HG03280 (cell line): Measurements from ENCODE around the gene KCNQ1.

Experiments
- ATAC-seq: cut with Tn5 transposase; IDR thresholded peaks from one replicate; pipeline ENCODE4 v1.9.1; 2021; ENCODE audit warnings: mild to moderate bottlenecking, moderate library complexity; ENCODE audit not compliant: unreplicated experiment

The KCNQ1 gene

DNA sequence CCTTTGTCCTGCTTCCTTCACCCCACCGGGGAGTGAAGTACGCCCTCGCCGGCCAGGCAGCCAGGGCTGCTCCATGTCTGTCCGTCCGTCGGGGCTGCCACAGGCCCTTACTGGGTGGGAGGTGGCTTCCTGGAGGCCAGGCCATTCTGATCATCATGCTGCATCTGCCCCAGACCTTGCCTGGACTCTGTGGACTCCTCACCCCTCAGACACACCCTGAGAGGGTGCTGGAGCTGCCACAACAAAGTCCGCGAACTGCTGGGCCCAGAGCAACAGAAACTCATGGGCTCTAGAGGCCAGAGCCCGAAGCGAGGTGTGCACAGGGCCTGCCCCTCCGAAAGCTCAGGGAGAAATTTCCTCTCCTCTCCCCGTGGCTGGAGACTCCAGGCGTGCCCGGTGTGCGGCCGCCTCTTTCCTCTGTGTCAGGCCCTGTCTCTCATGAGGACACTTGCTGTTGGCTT is 130.8 kb downstream of the KCNQ1 start:
- no peak for ATAC-seq

DNA sequence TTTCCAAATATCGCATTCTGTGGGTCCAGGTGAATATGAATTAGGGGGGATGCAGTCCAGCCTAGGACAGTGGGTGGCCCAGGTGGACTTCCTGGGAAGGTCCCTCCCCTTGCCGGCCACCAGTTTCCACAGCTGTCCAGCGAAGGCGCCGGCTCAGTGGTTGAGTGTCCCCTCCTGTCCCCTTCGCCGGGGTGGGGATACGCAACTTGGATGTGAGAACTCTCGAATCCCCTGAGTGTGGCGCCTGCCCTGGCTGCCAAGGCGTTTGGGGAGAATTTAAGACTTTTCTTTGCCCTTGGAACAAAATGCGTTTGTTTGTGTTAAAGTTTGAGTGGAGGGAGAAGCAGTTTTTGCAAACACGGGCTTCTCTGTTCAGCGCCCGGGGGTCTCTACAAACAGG is 131.3 kb downstream of the KCNQ1 start:
- no peak for ATAC-seq

DNA sequence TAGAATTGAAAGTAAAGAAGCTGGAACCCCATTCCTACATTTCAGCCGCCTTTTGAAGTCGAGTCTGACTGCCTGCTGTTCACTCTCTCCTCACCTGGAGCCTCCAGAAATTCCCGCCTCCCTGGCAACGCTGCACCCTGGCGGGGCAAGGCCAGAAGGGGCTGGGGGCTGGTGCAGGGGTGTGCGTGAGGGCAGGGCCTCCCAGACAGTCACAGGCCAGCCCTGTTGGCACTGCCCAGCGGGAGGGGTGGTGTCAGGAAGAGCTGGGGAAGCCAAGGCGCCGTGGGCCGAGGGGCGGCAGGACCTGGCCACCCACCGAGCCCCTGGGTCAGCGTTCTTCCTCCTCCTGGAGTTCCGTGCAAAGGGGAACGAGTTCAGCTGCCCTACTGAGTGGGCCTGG is 131.7 kb downstream of the KCNQ1 start:
- no peak for ATAC-seq

DNA sequence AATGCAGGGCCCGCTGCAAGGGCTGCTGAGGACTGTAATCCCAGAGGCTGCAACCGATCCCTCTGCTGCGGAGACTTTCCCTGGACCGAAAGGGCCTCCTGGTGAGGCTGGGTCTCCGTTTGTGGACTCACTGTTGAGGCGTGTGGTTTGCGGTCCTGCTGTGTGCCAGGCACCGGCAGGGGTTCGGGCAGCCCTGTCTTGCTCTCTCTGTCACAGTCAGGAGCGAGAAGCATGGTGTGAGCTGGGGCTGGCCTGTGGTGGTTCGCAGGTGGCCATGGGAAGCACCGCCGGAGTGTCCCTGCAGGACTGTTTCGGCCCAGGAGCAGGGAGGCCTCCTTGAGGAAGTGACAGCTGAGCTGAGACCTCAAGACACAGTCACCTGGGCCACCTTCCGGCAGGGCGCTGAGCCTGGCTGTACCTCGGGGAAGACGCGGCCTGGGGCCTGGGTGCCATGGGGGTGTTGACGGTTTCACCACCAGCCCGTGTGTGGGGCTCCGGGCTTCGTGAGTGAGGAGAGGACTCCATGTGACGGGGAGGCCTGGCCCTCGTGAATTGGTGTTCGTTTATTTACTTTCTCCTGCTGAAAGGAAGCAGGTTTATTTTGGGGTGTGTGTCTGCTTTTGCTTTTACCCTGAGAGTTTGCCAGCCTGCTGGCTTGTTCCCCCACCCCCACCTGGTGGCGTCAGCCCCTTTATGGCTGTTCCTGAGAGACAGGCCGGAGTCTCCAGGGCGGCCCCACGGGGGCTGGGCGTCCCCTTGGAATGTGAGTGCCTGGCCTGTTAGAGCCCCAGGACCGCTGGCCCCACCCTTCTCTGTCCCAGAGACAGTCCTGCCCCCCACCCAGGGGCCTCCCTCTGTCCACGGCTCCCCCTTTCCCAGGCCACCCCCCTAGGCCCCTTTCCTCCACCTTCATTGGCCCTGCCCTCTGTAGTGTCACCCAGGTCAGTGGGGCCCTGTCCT is 132.5 kb downstream of the KCNQ1 start:
- ATAC-seq = no peak

DNA sequence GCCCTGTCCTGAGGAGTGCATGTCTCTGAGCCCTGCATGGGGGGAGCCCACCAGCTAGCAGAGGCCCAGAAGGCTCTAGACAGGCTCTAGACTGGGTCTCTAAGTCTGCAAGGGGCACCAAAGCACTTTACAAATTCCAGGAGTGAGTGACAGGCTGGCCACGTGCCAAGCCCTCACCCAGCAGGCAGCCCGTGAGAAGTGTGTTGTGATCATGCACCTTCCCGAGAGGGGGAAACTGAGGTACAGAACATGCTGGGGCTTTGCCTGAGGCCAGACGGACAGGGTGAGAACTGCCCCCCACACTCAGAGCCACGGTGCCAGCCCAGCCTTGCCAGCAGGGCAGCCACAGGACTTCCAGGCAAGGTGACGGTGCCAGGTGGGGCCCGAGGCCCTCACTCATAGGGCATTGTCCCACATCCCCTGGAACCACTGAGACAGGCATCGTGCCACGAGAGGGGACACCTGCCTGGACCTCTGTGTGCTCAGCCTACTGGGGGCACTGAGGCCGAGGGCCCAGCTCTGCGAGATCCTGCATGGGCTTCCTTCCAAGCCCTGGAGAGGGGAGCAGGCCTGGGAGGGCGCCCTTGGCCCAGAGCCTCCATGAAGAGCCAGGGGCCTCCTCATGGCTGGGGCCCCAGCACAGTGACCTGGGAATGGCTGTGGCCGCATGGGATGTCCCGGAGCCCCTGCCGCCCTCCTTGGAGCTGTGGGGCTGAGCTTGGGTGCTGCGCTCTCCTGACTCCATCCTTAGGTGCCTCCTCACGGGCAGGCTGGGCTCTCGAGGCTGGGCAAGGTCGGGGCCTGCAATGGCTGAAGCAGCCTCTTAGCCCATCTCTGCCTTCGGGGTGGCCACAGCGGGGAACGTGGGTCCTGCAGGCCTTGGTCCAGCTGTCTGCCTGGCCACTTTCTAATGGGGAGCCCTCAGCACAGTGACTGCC is 133.5 kb downstream of the KCNQ1 start:
- no peak for ATAC-seq

DNA sequence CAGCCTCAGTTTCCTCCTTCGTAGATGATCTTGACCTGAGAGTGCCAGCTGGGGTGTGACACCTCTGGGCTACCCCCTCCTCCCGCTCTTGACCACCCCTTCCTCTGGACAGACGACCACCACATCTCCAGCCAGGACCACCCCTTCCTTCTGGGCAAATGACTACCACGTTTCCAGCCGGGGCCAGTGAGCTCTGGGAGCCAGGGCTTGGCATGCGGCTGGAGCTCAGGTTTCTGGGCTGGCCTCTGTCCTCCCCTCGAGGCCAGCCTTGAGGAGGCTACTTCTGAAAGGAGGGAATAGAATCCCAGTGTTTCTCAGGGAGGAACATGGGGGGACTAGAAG is 134.1 kb downstream of the KCNQ1 start:
- ATAC-seq = no peak

DNA sequence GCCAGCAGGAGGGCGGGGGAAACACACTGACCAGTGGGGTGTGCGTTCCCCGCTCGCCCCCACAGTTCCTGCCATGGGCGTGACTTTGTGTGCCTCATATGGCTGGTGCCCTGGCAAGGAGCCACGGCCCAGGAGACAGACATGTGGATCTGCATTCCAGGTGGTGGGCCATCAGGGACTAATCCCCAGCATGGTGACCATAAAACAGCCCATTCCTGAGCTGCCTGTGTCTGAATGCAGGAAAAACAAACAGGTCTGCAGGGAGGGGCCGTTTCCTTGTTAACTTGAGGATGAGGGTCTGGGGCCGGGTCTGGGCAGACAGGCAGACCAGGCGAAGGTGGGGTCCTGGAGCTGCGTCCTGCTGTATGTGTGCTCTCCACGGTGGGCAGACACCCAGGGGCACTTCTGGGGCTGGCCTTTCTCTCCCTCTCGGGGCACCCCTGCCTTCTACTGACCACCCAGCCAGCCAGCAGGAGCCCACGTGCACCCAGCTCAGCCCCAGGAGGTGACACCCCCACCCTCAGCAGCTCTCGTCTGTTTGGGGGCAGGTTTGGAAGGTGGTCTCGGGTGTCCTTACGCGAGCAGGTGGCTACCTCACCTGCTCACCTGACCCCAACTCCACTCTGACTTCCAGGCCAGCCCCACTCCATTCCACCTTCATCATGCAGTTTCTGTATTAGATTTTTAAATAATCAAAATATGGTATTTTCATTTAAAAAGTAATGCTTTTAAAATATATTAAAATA is 134.7 kb downstream of the KCNQ1 start:
- no peak for ATAC-seq

DNA sequence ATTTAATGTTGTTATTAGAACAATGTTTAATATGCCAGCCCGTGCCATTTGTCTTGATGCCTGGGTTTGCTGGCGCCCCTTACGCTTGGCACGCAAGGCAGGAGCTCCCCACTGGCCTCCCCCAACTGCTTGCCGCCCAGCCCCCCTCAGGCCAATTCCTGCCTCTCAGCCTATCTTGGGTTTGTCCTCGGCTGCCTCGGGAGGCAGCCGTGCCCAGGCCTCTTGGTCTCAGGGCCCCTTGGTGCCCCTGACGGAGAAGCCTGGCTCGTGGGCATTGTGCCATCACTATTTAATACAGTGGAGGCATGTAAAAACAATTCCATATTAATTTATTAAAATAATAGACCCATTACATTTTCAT is 135.2 kb downstream of the KCNQ1 start:
- ATAC-seq = no peak

DNA sequence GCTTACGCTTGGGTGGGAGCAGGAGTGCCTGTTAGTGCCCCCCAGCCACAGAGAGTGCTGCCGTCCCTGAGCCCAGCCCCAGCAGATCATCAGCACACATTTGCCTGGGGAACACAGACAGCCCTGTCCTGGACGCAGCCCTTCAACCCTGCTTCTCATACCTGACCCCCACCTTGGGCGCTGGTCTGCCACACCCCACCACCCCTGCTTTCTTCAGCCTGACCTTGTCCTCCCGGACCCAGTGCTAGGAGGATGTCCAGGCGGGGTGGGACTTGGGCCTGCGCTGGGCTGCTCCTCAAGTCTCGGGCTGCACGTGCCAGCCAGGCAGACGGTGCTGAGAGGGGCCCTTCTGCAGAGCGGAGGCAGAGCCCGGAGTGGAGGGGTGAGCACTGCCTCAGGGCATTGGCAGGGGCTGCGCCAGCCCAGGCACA is 135.8 kb downstream of the KCNQ1 start:
- no peak for ATAC-seq

DNA sequence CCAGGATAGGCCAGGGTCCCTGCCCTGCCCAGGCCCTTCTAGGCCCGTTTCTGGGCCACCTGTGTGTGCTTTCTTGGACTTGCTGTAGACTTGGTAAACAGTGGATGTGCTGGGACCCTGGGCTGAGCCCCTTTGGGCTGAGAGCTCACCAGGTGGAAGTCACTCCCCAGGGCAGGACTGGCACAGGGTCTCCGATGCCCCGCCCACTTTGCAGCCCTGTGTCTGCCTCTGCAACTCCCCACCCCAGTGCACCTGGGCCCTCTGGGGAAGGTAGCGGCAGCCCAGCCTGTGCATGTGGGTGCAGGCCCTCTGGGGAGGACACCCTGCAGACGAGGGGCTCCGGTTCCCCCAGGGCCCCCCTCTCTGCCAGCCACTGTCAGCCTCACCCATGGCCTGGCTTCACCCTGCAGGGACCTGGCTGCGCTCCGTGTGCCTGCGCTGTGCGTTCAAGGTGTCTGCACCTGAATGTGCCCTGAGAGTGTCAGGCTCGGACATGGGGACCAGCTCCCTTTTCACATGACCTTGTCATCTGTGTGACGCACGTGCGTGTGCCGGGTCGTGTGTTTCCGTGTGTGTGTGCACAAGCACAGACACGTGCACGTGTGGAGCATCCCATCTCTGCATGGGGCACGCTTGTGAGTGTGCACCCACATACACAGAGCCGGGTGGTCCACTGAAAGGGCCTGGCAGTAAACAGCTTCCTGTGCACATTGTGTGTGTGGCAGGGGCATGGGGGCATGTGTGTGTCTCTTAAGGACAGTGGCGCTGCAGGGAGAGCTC is 136.5 kb downstream of the KCNQ1 start:
- ATAC-seq = no peak

DNA sequence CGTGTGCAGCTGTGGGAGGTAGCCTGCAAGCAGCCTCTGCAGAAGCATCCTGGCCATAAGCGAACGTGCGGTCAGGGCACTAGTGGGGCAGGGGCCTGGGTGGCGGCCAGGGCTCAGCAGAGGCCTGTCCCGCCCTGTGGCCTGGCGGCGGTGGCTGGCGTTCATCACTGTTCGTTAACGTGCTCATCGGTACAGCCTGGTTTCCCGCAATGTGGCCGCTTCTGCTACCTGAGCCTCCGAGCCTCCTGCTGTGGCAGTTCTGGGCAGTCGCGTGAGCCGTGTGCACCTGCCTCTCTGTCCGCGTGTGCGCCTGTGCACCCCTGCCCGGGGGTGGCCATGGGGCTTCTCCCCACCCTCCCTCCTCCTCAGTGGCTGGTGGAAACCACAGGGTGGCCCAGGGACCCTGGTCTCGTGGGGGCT is 137.1 kb downstream of the KCNQ1 start:
- ATAC-seq = no peak

DNA sequence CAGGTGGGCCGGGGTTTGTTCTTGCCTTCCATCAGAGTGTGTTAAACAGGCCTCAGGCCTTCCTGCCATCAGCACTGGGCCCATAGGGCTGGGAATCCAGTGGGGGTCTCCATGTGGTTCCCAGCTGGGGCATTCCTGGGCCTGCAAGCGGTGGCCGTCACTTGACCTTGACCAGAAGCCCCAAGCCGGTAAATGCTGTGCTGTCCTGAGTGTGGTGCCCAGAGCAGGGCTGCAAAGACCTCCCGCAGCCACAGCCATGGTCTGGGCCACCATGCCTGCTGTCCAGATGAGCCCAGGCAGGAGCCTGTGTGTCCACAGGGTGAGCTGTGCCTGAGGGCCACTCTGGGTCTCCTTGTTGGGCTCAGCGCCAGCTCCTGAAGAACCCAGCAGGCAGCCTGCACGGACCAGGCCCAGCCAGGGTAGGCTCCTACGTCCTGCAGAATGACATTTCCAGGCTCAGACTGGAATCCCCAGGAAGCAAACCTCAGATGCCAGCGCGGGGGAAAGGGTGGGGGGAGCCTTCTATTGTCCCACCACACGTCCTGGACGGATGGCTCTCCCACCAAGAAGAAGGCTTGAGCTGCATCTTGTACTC is 137.6 kb downstream of the KCNQ1 start:
- no peak for ATAC-seq

DNA sequence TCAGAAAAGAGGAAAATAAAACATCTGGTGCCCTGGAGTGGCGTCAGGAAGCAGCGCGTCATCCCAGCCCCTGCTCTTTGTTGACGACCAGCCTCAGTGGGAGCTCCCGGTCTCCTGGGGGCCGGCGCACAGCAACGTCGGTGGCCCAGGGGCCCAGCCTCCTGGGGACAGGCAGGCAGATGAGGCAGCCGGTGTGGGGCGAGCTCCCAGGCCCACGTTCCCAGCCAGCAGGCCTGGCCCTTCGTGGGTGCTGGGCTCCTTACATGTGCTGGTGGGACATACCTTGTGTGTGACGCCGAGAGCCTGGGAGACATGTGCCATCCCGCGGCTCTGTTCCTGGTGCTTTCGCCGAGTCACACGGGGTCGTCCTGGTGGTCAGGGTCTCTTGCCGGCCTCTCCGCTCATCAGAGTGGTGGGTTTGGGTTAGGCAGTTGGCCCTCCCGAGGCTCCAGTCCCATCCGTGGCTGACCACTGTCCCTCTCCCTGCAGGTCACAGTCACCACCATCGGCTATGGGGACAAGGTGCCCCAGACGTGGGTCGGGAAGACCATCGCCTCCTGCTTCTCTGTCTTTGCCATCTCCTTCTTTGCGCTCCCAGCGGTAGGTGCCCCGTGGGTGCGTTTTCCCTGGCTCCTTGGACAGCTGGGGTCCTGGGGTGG is 138.3 kb downstream of the KCNQ1 start:
- no peak for ATAC-seq

DNA sequence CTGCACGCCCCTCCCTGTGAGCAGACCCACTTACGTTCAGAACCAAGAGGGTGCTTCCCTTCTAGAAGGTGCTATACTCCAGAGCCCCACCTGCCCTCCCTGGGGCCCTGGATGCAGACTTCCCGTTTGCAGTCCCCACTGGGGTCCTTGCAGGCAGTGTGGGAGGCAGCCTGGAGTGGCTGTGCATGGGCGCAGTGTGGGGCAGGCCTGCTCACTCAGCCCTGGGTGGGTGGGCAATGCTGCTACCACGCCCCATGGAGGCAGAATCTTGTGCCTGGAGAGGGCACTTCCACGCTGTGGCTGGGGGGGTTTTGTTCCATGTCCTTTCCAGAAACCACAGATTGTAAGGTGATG is 138.8 kb downstream of the KCNQ1 start:
- no peak for ATAC-seq

DNA sequence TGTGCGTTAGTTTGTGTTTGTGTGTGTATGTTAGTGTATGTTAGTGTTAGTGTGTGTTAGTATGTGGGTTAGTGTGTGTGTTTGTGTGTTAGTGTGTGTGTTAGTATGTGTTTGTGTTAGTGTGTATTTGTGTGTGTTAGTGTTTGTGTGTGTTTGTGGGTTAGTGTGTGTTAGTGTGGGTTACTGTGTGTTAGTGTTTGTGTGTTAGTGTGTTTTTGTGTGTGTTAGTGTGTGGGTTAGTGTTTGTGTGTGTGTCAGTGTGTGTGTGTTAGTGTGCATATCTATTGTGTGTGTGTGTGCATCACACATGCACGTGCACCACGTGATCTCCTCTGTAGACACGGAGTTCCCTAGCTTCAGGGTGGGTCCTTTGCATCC is 139.6 kb downstream of the KCNQ1 start:
- ATAC-seq = no peak

DNA sequence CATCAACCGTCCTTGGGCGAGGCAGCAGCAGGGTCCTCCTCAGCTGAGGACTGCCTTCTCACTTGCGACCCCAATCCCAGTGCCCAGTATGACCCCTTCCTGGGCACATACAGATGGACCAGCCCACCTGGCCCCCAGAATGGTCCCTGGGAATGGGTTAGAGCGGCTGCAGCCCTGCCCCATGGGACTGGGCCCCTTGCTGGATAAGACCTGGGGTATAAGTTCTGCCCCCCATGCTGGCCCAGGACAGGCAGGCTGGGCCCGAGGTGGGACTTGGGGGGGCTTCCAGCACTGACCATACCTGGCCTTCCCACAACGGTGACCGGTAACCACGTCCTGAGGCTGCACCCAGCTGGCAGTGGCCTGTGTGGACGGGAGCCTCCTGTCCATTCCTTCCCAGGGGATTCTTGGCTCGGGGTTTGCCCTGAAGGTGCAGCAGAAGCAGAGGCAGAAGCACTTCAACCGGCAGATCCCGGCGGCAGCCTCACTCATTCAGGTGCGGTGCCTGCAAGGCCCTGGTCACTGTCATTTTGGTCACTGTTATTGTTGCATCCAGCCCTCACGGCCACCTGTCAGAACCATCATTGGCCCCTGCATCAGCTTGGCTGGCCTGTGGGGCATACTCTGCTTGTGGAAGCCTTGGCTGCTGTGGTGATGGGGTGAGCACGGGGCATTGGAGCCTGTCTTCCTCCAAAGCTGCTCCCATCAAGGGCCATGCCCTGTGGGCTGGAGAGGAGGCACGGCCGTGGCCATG is 140.2 kb downstream of the KCNQ1 start:
- no peak for ATAC-seq

DNA sequence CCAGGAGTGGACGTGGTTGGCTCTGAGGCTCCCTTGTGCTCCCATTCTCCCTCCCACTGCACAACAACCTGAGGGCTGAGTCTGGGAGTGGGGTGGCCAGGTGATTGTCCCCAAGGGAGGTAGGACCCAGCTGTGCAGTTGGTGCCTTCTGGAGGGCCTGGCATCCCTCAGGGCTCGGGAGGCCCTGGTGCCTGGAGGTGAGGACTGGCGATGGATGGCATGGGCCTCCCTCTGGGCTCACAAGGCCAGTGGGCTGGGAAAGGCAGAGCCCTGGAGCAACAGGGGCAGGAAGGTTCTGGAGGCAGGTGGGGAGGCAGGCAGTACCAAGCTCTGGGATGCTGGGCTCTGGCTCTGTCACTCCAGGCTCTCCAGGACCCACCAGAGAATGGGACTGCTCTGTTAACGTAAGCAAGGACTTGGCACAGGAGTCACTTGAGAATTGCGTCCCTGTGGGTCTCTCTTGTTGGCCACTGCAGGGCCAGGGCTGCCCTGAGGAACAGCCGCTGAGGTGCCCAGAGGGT is 140.8 kb downstream of the KCNQ1 start:
- no peak for ATAC-seq

DNA sequence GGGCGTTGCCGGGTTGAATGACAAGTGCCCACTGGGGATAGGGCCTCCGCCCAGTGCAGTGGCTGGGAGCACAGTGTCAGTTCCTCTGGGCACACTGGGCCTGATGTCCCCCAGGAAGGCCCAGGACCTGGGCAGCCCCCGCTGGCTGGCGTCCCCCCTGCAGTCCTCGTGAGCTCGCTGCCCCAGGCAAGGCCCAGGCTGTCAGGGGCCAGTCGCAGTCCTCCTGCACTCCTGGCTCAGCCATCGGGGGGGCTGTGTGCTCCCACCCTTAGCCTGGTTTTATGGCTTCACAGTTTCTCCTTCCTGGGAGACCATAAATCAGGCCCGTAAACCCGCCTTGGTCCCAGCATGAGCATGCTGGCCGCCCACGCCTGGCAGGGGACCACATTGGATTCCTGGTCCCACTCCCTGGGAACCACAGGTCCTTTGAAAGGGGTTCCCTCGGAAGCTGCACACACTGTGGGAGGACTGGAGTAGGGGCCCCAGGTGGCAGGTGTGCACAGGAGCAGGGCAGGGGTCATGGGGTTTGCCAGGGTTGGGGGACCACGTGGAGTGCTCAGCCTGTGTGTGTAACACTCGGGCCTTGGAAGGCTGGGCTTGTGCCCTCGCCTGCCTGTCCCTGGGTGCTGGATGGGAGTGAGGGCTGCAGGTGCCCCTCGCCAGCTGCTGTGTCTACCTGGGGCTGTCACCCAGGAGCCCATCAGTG is 141.4 kb downstream of the KCNQ1 start:
- ATAC-seq = no peak
